Smooth muscle cell (in vitro differentiated cells): ENCODE measurements around the gene PRKG1. TPM values are rescaled to one million over a fixed set of nuclear protein-coding genes. Genes with fewer than 3 reads are reported as not detected.
A peak's percentile ranks its signal among the peaks of the same experiment; 100 is the strongest.

Experiments
- DNase-seq: peaks from one replicate; lab custom pipeline; 2025; ENCODE audit not compliant: unreplicated experiment; lab: John Stamatoyannopoulos, UW
- H2AFZ ChIP-seq: fragments of 200-600 bp; sonication (generic); 2 replicates; pipeline ENCODE4 v1.6.0; 2016; ENCODE audit warnings: antibody characterized with exemption, low read depth, mild to moderate bottlenecking
- H3F3A ChIP-seq: fragments of 200-600 bp; sonication (generic); 2 replicates; pipeline ENCODE4 v1.6.0; 2017; ENCODE audit warnings: antibody characterized with exemption, low read depth
- H3K27ac ChIP-seq: fragments of 200-600 bp; sonication (generic); 2 replicates; pipeline ENCODE4 v1.5.1; 2016; ENCODE audit warnings: low read depth, mild to moderate bottlenecking
- H3K27me3 ChIP-seq: fragments of 200-600 bp; sonication (generic); 2 replicates; pipeline ENCODE4 v1.6.1; 2016; ENCODE audit warnings: low read depth, mild to moderate bottlenecking
- H3K36me3 ChIP-seq: fragments of 200-600 bp; sonication (generic); 2 replicates; pipeline ENCODE4 v1.5.1; 2016; ENCODE audit warnings: low read depth
- H3K4me1 ChIP-seq: fragments of 200-600 bp; sonication (generic); 2 replicates; pipeline ENCODE4 v1.5.1; 2016; ENCODE audit warnings: low read depth
- H3K4me2 ChIP-seq: fragments of 200-600 bp; sonication (generic); 2 replicates; pipeline ENCODE4 v1.6.0; 2016; ENCODE audit warnings: mild to moderate bottlenecking
- H3K4me3 ChIP-seq: fragments of 200-600 bp; sonication (generic); 2 replicates; pipeline ENCODE4 v1.5.1; 2016; ENCODE audit warnings: mild to moderate bottlenecking
- H3K79me2 ChIP-seq: fragments of 200-600 bp; sonication (generic); 2 replicates; pipeline ENCODE4 v1.6.0; 2016; ENCODE audit warnings: low read depth, mild to moderate bottlenecking
- H3K9ac ChIP-seq: fragments of 200-600 bp; sonication (generic); 2 replicates; pipeline ENCODE4 v1.6.0; 2016; ENCODE audit warnings: low read depth
- H3K9me3 ChIP-seq: fragments of 200-600 bp; sonication (generic); replicated peaks from 2 replicates; pipeline ENCODE4 v1.5.1; 2016; ENCODE audit warnings: low read depth
- H4K20me1 ChIP-seq: fragments of 200-600 bp; sonication (generic); 2 replicates; pipeline ENCODE4 v1.6.0; 2016; ENCODE audit warnings: low read depth
- CTCF ChIP-seq: fragments of 200-600 bp; sonication (generic); IDR thresholded peaks from 2 replicates; pipeline ENCODE4 v1.5.1; 2017; ENCODE audit warnings: borderline replicate concordance, mild to moderate bottlenecking, antibody characterized with exemption; ENCODE audit not compliant: insufficient read depth, poor library complexity, severe bottlenecking
- WGBS: methylation state at CpG from one replicate; pipeline ENCODE4 v1.1.7; 2016; ENCODE audit warnings: low lambda C conversion rate; 5-methylcytosine and 5-hydroxymethylcytosine counted together
- polyA plus RNA-seq: library from polyadenylated mRNA; unstranded; fragments of >200 nt; fragmentation: Nextera tagmentation; extraction: Ambion mirVana; gene quantifications from 2 replicates; pipeline ENCODE4 v1.2.1, GENCODE V29; 2016
- total RNA-seq: library from RNA; depleted of rRNA; stranded (reverse); fragments of >200 nt; gene quantifications from 2 replicates; pipeline ENCODE4 v1.2.3, GENCODE V29; 2014

Gene PRKG1
- total and polyA plus RNA-seq, 2 experiments from 2014 or later: 7.2 to 13.4 TPM

- Histone ChIP-seq H3K4me3 (peak overlapping the region; percentile 67), H3K4me2 (no peak overlapping the region), H3K27ac (no peak overlapping the region), H3K79me2 (no peaks in the 10 kb centered on the region), H4K20me1 (peaks cover 38% of the 10 kb centered on the region), H3K27me3 (peaks cover 36% of the 10 kb centered on the region), H3F3A (peaks cover 7% of the 10 kb centered on the region), H3K36me3 (no peaks in the 10 kb centered on the region), H3K4me1 (peaks cover 31% of the 10 kb centered on the region), H2AFZ (no peak overlapping the region), H3K9me3 (no peaks in the 10 kb centered on the region), H3K9ac (no peak overlapping the region)
- WGBS: 60% methylated on average over 3 of the region's 3 CpGs
- DNase-seq: no peak
- TF ChIP-seq CTCF: no peak
Observed at GRCh38 chr10:51076299-51076841, 2.1 kb downstream of the PRKG1 start.

- 63% methylated on average over 3 of the region's 3 CpGs for WGBS
- Histone ChIP-seq H3K9me3 (no peaks in the 10 kb centered on the region), H3K27me3 (peaks cover 36% of the 10 kb centered on the region), H3K4me2 (no peak overlapping the region), H2AFZ (no peak overlapping the region), H3F3A (peaks cover 7% of the 10 kb centered on the region), H4K20me1 (peaks cover 38% of the 10 kb centered on the region), H3K27ac (no peak overlapping the region), H3K4me3 (no peak overlapping the region), H3K36me3 (no peaks in the 10 kb centered on the region), H3K79me2 (no peaks in the 10 kb centered on the region), H3K4me1 (peaks cover 31% of the 10 kb centered on the region), H3K9ac (no peak overlapping the region)
- TF ChIP-seq CTCF: no peak
- DNase-seq: no peak
Observed at GRCh38 chr10:51077074-51077473, 2.8 kb downstream of the PRKG1 start.

- H4K20me1 ChIP-seq: peaks cover 37% of the 10 kb centered on the region
- H3K27ac ChIP-seq: no peak overlapping the region
- no peaks in the 10 kb centered on the region for H3K79me2 ChIP-seq
- H3K4me3 ChIP-seq: no peak overlapping the region
- peaks cover 31% of the 10 kb centered on the region for H3K4me1 ChIP-seq
- no peak overlapping the region for H2AFZ ChIP-seq
- H3K36me3 ChIP-seq: no peaks in the 10 kb centered on the region
- H3K27me3 ChIP-seq: peaks cover 34% of the 10 kb centered on the region
- H3K9ac ChIP-seq: no peak overlapping the region
- no peak overlapping the region for H3K4me2 ChIP-seq
- no peak for DNase-seq
- peaks cover 7% of the 10 kb centered on the region for H3F3A ChIP-seq
- no peak for TF ChIP-seq CTCF
- H3K9me3 ChIP-seq: no peaks in the 10 kb centered on the region
Observed at GRCh38 chr10:51077507-51077906, 3.2 kb downstream of the PRKG1 start.

- Histone ChIP-seq H3K4me1 (peaks cover 31% of the 10 kb centered on the region), H3K9me3 (no peaks in the 10 kb centered on the region), H3K4me2 (no peak overlapping the region), H3K36me3 (no peaks in the 10 kb centered on the region), H4K20me1 (peaks cover 21% of the 10 kb centered on the region), H3K27me3 (peaks cover 23% of the 10 kb centered on the region), H2AFZ (no peak overlapping the region), H3K27ac (no peak overlapping the region), H3K79me2 (no peaks in the 10 kb centered on the region), H3F3A (peaks cover 7% of the 10 kb centered on the region), H3K9ac (no peak overlapping the region), H3K4me3 (no peak overlapping the region)
- no peak for TF ChIP-seq CTCF
- WGBS: 50% methylated on average over 1 of the region's 1 CpG
- DNase-seq: no peak
Observed at GRCh38 chr10:51079331-51079730, 5.0 kb downstream of the PRKG1 start.
